Spleen (tissue), 11 donors: Measurements from ENCODE around the gene CCNL2. TPM values are rescaled to one million over a fixed set of nuclear protein-coding genes. Genes with fewer than 3 reads are reported as not detected.

Experiments used
- DNase-seq: peaks from one replicate; pipeline ENCODE4 v3.0.0-alpha.2; 2020
- H3K27ac ChIP-seq, 8 donors: fragments of 200-600 bp; sonication (generic) in 7 of 8; 1 replicate in 4 of 8; 2 replicates in 4 of 8; pipeline versions ENCODE4 v1.5.0 to v1.8.0; 2016 to 2021; ENCODE audit warnings: inconsistent platforms in 4 of 8, mild to moderate bottlenecking in 4 of 8, moderate library complexity in 1 of 8
- H3K27me3 ChIP-seq, 7 donors: fragments of 200-600 bp; sonication (generic) in 6 of 7; replicated peaks in 1 of 7; 1 replicate in 4 of 7; 2 replicates in 3 of 7; pipeline versions ENCODE4 v1.5.0 to v1.8.0; 2016 to 2021; ENCODE audit warnings: inconsistent platforms in 3 of 7, mild to moderate bottlenecking in 1 of 7
- H3K36me3 ChIP-seq, 6 donors: fragments of 200-600 bp; sonication (generic) in 5 of 6; 1 replicate in 4 of 6; 2 replicates in 2 of 6; pipeline versions ENCODE4 v1.5.0 to v1.8.0; 2016 to 2021; ENCODE audit warnings: inconsistent platforms in 2 of 6
- H3K4me1 ChIP-seq, 6 donors: fragments of 200-600 bp; sonication (generic) in 5 of 6; 1 replicate in 3 of 6; 2 replicates in 3 of 6; pipeline versions ENCODE4 v1.5.0 to v1.8.0; 2016 to 2021; ENCODE audit warnings: inconsistent platforms in 3 of 6
- H3K4me3 ChIP-seq, 8 donors: fragments of 200-600 bp; sonication (generic) in 7 of 8; 1 replicate in 4 of 8; 2 replicates in 4 of 8; pipeline versions ENCODE4 v1.5.0 to v1.8.0; 2016 to 2021; ENCODE audit warnings: inconsistent platforms in 4 of 8, mild to moderate bottlenecking in 4 of 8, moderate library complexity in 2 of 8
- H3K9me3 ChIP-seq, 8 donors: fragments of 200-600 bp; sonication (generic) in 7 of 8; 1 replicate in 4 of 8; 2 replicates in 4 of 8; pipeline versions ENCODE4 v1.5.0 to v1.8.0; 2016 to 2021; ENCODE audit warnings: inconsistent platforms in 4 of 8
- CTCF ChIP-seq, 11 experiments: fragments of 200-600 bp in 7 of 11; fragments of 450-650 bp in 4 of 11; sonication (generic) in 4 of 11; IDR thresholded peaks in 8 of 11; conservative IDR thresholded peaks in 3 of 11; 1 replicate in 7 of 11; 2 replicates in 4 of 11; pipeline versions ENCODE4 v1.4.0 to v1.8.0; 2016 to 2021; ENCODE audit warnings: antibody characterized with exemption in 11 of 11, inconsistent platforms in 4 of 11, mild to moderate bottlenecking in 1 of 11
- POLR2A ChIP-seq, 3 donors: fragments of 450-650 bp; IDR thresholded peaks; one replicate each; pipeline ENCODE4 v1.5.1; 2017; ENCODE audit warnings: antibody characterized with exemption in 3 of 3, mild to moderate bottlenecking in 1 of 3
- POLR2AphosphoS5 ChIP-seq, 3 donors: sonication (generic); formaldehyde crosslinking; IDR thresholded peaks; one replicate each; pipeline ENCODE4 v1.5.1; 2017; ENCODE audit warnings: antibody characterized with exemption in 3 of 3
- WGBS, 5 donors: extraction: QIAGEN DNeasy Blood & Tissue Kit in 3 of 5; methylation state at CpG; one replicate each; pipeline versions ENCODE4 v1.1.5 to v1.1.7; 2013 to 2018; 5-methylcytosine and 5-hydroxymethylcytosine counted together
- intact Hi-C: fragments of 100-400 bp; cut with DNase I; formaldehyde crosslinking; loops from one replicate; pipeline ENCODE4 v1.15.0; 2023; ENCODE audit warnings: low total_unique reads
- polyA plus RNA-seq, 3 donors: library from polyadenylated mRNA; stranded (reverse); fragments of 200-250 nt; gene quantifications; one replicate each; pipeline ENCODE4 v1.2.1, GENCODE V29; 2013
- total RNA-seq, 7 donors: library from RNA; depleted of rRNA in 3 of 7; stranded (reverse); fragments of >200 nt in 3 of 7; fragmentation: NEBNext Ultra II Directional in 4 of 7; extraction: Animal tissue kit (Norgen Biotek cat#: 25700) in 4 of 7; gene quantifications; one replicate each; pipeline versions ENCODE4 v1.1.0 to v1.2.1, GENCODE V29; 2016 to 2021
- donor health status: healthy with polysubstance abuse.
- donor health status: DM: no; HTN: no; CAD: no; lungs with moderate emphysema.
- donor health status: DM: no; HTN: no; CAD: no.
- donor health status: Bipolar disorder and iron deficiency.
- donor health status: healthy.
- donor health status: DM: no; HTN: no; CAD: no.
- donor health status: DM: yes; HTN: yes; CAD: no.

CCNL2 gene
- total and polyA plus RNA-seq, 10 donors: 111 to 299 (median 204) TPM

- no peak for DNase-seq
- peak overlapping the region in 6 of 8 donors; percentile 4 to 58 (median 13) for H3K4me3 ChIP-seq
- peaks cover 0 to 76% (median 51%) of the 10 kb centered on the region in 6 donors for H3K4me1 ChIP-seq
- H3K36me3 ChIP-seq: peaks cover 0 to 26% (median 0%) of the 10 kb centered on the region in 6 donors
- H3K27me3 ChIP-seq: peaks cover 4 to 83% (median 60%) of the 10 kb centered on the region in 7 donors
- intact Hi-C loops: no loop called here
- WGBS, 5 donors: 13 to 20% (median 18%) methylated on average over 17 to 116 of the region's 116 CpGs
- no peak overlapping the region for H3K27ac ChIP-seq
- no peak for TF ChIP-seq POLR2A (IDR thresholded peaks at IDR 0.05)
- TF ChIP-seq POLR2AphosphoS5 (IDR thresholded peaks at IDR 0.05): peak in 2 of 3 donors; percentile 18 to 47
- no peaks in the 10 kb centered on the region for H3K9me3 ChIP-seq
These were observed 44.6 kb downstream of the CCNL2 start for GRCh38 chr1:1354271-1355247.

- Histone ChIP-seq H3K36me3 (peaks cover 0 to 26% (median 0%) of the 10 kb centered on the region in 6 donors), H3K4me1 (peaks cover 0 to 67% (median 48%) of the 10 kb centered on the region in 6 donors), H3K27me3 (peaks cover 4 to 73% (median 52%) of the 10 kb centered on the region in 7 donors), H3K9me3 (no peaks in the 10 kb centered on the region), H3K4me3 (peak overlapping the region in 1 of 8 donors; percentile 58), H3K27ac (no peak overlapping the region)
- no peak for DNase-seq
- WGBS, 5 donors: 23 to 40% (median 26%) methylated on average over 14 to 28 of the region's 28 CpGs
- TF ChIP-seq POLR2AphosphoS5 (IDR thresholded peaks at IDR 0.05) (peak in 1 of 3 donors; percentile 16), CTCF (IDR thresholded peaks at IDR 0.05 in 8 of 11, conservative IDR thresholded peaks at IDR 0.05 in 3 of 11) (no peak)
- intact Hi-C loops: no loop called here
These were observed 45.6 kb downstream of the CCNL2 start for GRCh38 chr1:1353389-1354151.

GRCh38 chr1:1352786-1353388, 46.2 kb downstream of the CCNL2 start:
- DNase-seq: no peak
- H3K27ac ChIP-seq: peak overlapping the region in 3 of 8 donors; percentile 22 to 53 (median 40)
- 22 to 37% (median 28%) methylated on average over 4 to 5 of the region's 5 CpGs; no CpG with 5 or more reads in 1 of the 5 donors for WGBS, 5 donors

More at GRCh38 chr1:1352786-1353388, 46.2 kb downstream of the CCNL2 start:
- Histone ChIP-seq H3K27me3 (peaks cover 4 to 66% (median 45%) of the 10 kb centered on the region in 7 donors), H3K36me3 (peaks cover 0 to 26% (median 0%) of the 10 kb centered on the region in 6 donors), H3K4me1 (peaks cover 5 to 67% (median 52%) of the 10 kb centered on the region in 6 donors), H3K9me3 (no peaks in the 10 kb centered on the region), H3K4me3 (peak overlapping the region in 1 of 8 donors; percentile 3)
- intact Hi-C loops: no loop called here
- TF ChIP-seq POLR2A (IDR thresholded peaks at IDR 0.05) (no peak), CTCF (IDR thresholded peaks at IDR 0.05 in 8 of 11, conservative IDR thresholded peaks at IDR 0.05 in 3 of 11) (no peak), POLR2AphosphoS5 (IDR thresholded peaks at IDR 0.05) (no peak)
